ENCODE data around the gene NKAIN2.

Gene NKAIN2

GRCh38 chr6:124002377-124003081 lies 198.9 kb downstream of the NKAIN2 start:
- Histone ChIP-seq H3K36me3 (ENCODE audit: low read length) (no peaks in the 10 kb centered on the region), H3K9me2 (replicated peaks; ENCODE audit: insufficient read depth, low read length) (no peaks in the 10 kb centered on the region), H3K9me3 (ENCODE audit: insufficient read depth, low read length) (no peaks in the 10 kb centered on the region), H3K4me3 (ENCODE audit: insufficient read depth, low read length, poor library complexity, severe bottlenecking) (no peak overlapping the region), H2AFZ (ENCODE audit: low read depth, low read length, severe bottlenecking) (no peak overlapping the region), H4K20me1 (ENCODE audit: low read depth, low read length) (no peaks in the 10 kb centered on the region), H3K79me2 (ENCODE audit: insufficient read depth, low read length) (no peaks in the 10 kb centered on the region), H3K4me2 (ENCODE audit: low read depth, low read length, poor library complexity, severe bottlenecking) (no peak overlapping the region), H3K27ac (ENCODE audit: low read depth, low read length) (no peak overlapping the region), H3K9ac (ENCODE audit: low read length) (no peak overlapping the region), H3K27me3 (ENCODE audit: low read length) (no peaks in the 10 kb centered on the region), H3F3A (ENCODE audit: insufficient read depth) (no peaks in the 10 kb centered on the region)
- TF ChIP-seq EZH2phosphoT487 (conservative IDR thresholded peaks at IDR 0.05; ENCODE audit: low read length), result no peak
- TF ChIP-seq CTCF (IDR thresholded peaks at IDR 0.05; ENCODE audit: insufficient read depth, low read length, poor library complexity, severe bottlenecking), result no peak

- H3K9me2 ChIP-seq (replicated peaks; ENCODE audit: insufficient read depth, low read length), result 0 out of 2 replicates have a peak, but pooled peaks cover 3% of the 10 kb centered on the region
- H3K36me3 ChIP-seq (ENCODE audit: low read length), result no peaks in the 10 kb centered on the region
- H3K9me3 ChIP-seq (ENCODE audit: insufficient read depth, low read length), result no peaks in the 10 kb centered on the region
- H3F3A ChIP-seq (ENCODE audit: insufficient read depth), result no peaks in the 10 kb centered on the region
- H3K4me3 ChIP-seq (ENCODE audit: insufficient read depth, low read length, poor library complexity, severe bottlenecking), result no peak overlapping the region
- no peaks in the 10 kb centered on the region for H3K79me2 ChIP-seq (ENCODE audit: insufficient read depth, low read length)
- no peak overlapping the region for H3K27ac ChIP-seq (ENCODE audit: low read depth, low read length)
- H3K4me2 ChIP-seq (ENCODE audit: low read depth, low read length, poor library complexity, severe bottlenecking), result no peak overlapping the region
- H2AFZ ChIP-seq (ENCODE audit: low read depth, low read length, severe bottlenecking), result no peak overlapping the region
- no peaks in the 10 kb centered on the region for H3K27me3 ChIP-seq (ENCODE audit: low read length)
- TF ChIP-seq EZH2phosphoT487 (conservative IDR thresholded peaks at IDR 0.05; ENCODE audit: low read length), result no peak
- no peak for TF ChIP-seq CTCF (IDR thresholded peaks at IDR 0.05; ENCODE audit: insufficient read depth, low read length, poor library complexity, severe bottlenecking)
- H3K9ac ChIP-seq (ENCODE audit: low read length), result no peak overlapping the region
- H4K20me1 ChIP-seq (ENCODE audit: low read depth, low read length), result no peaks in the 10 kb centered on the region
Observed at GRCh38 chr6:124007266-124007665, 203.6 kb downstream of the NKAIN2 start.

GRCh38 chr6:124008000-124008987 lies 204.6 kb downstream of the NKAIN2 start:
- Histone ChIP-seq H2AFZ (ENCODE audit: low read depth, low read length, severe bottlenecking) (no peak overlapping the region), H3K9me3 (ENCODE audit: insufficient read depth, low read length) (no peaks in the 10 kb centered on the region), H4K20me1 (ENCODE audit: low read depth, low read length) (no peaks in the 10 kb centered on the region), H3F3A (ENCODE audit: insufficient read depth) (no peaks in the 10 kb centered on the region), H3K36me3 (ENCODE audit: low read length) (no peaks in the 10 kb centered on the region), H3K27ac (ENCODE audit: low read depth, low read length) (no peak overlapping the region), H3K4me3 (ENCODE audit: insufficient read depth, low read length, poor library complexity, severe bottlenecking) (no peak overlapping the region), H3K9me2 (replicated peaks; ENCODE audit: insufficient read depth, low read length) (0 out of 2 replicates have a peak, but pooled peaks cover 3% of the 10 kb centered on the region), H3K9ac (ENCODE audit: low read length) (no peak overlapping the region), H3K4me2 (ENCODE audit: low read depth, low read length, poor library complexity, severe bottlenecking) (no peak overlapping the region), H3K79me2 (ENCODE audit: insufficient read depth, low read length) (no peaks in the 10 kb centered on the region), H3K27me3 (ENCODE audit: low read length) (no peaks in the 10 kb centered on the region)
- TF ChIP-seq CTCF (IDR thresholded peaks at IDR 0.05; ENCODE audit: insufficient read depth, low read length, poor library complexity, severe bottlenecking) (no peak), EZH2phosphoT487 (conservative IDR thresholded peaks at IDR 0.05; ENCODE audit: low read length) (no peak)
